H1 (cell line): ENCODE measurements around the gene FAM234A. TPM values are rescaled to one million over a fixed set of nuclear protein-coding genes. Genes with fewer than 3 reads are reported as not detected.

Source experiments
- CTCF ChIA-PET: fragments of 300-600 bp; sonication (Branson Sonifier 250); formaldehyde crosslinking; loops from one replicate; lab custom pipeline; 2021; ENCODE audit not compliant: partially characterized antibody; lab: Charles Lee
- POLR2A ChIA-PET: fragments of 300-600 bp; sonication (Branson Sonifier 250); formaldehyde crosslinking; loops from one replicate; lab custom pipeline; 2021; ENCODE audit warnings: inconsistent platforms; ENCODE audit not compliant: partially characterized antibody; lab: Charles Lee
- DNase-seq, 2 experiments: peaks; one replicate each; pipeline versions ENCODE4 v3.0.0 to v3.0.0-alpha.2; 2010 to 2022; ENCODE audit warnings: low spot score in 2 of 2, low read depth in 1 of 2, mixed read lengths in 1 of 2
- FAIRE-seq: peaks from 2 replicates; lab custom pipeline; 2011; peaks lifted over from hg19 to GRCh38; lab: Jason Lieb, UNC
- H2AFZ ChIP-seq: 2 replicates; pipeline ENCODE4 v1.8.1; 2012; ENCODE audit warnings: low read length, inconsistent platforms
- H2AK5ac ChIP-seq: 2 replicates; pipeline ENCODE4 v1.6.1; 2013; ENCODE audit warnings: low read depth, low read length
- H2BK120ac ChIP-seq: replicated peaks from 2 replicates; pipeline ENCODE3; 2013; ENCODE audit warnings: low read depth, low read length, inconsistent platforms
- H2BK12ac ChIP-seq: 2 replicates; pipeline ENCODE4 v1.6.1; 2013; ENCODE audit warnings: low read depth, low read length
- H2BK15ac ChIP-seq: 2 replicates; pipeline ENCODE4 v1.6.1; 2013; ENCODE audit warnings: low read length
- H2BK20ac ChIP-seq: 2 replicates; pipeline ENCODE4 v1.6.1; 2013; ENCODE audit warnings: low read length
- H2BK5ac ChIP-seq: 2 replicates; pipeline ENCODE4 v1.6.1; 2013; ENCODE audit warnings: low read depth, low read length
- H3K14ac ChIP-seq: 2 replicates; pipeline ENCODE4 v1.6.1; 2013; ENCODE audit warnings: inconsistent platforms; ENCODE audit not compliant: insufficient read length
- H3K18ac ChIP-seq: 2 replicates; pipeline ENCODE4 v1.6.1; 2013; ENCODE audit warnings: low read length; ENCODE audit errors: extremely low read depth
- H3K23ac ChIP-seq: 2 replicates; pipeline ENCODE4 v1.6.1; 2013; ENCODE audit warnings: inconsistent platforms; ENCODE audit not compliant: insufficient read length
- H3K23me2 ChIP-seq: 2 replicates; pipeline ENCODE4 v1.6.1; 2013; ENCODE audit warnings: low read depth, low read length
- H3K27ac ChIP-seq: 2 replicates; pipeline ENCODE4 v1.6.1; 2011; ENCODE audit warnings: low read depth, low read length, inconsistent platforms
- H3K27me3 ChIP-seq, 4 experiments: replicated peaks in 1 of 4; 1 replicate in 1 of 4; 2 replicates in 3 of 4; pipeline versions ENCODE4 v1.6.1 to v1.8.1; 2011 to 2013; ENCODE audit warnings: low read length in 3 of 4, mild to moderate bottlenecking in 3 of 4, inconsistent platforms in 2 of 4, mixed read lengths in 2 of 4, moderate library complexity in 1 of 4; ENCODE audit not compliant: control insufficient read depth in 3 of 4, insufficient read depth in 3 of 4; ENCODE audit errors: extremely low read depth in 1 of 4
- H3K36me3 ChIP-seq, 4 experiments: 2 replicates each; pipeline versions ENCODE4 v1.6.1 to v1.8.1; 2011 to 2013; ENCODE audit warnings: mild to moderate bottlenecking in 4 of 4, low read length in 3 of 4, moderate library complexity in 2 of 4, control low read depth in 1 of 4, inconsistent platforms in 1 of 4; ENCODE audit not compliant: insufficient read depth in 4 of 4, control insufficient read depth in 2 of 4
- H3K4ac ChIP-seq: replicated peaks from 2 replicates; pipeline ENCODE3; 2013; ENCODE audit warnings: low read length, low read depth, mixed read lengths, inconsistent platforms; ENCODE audit not compliant: insufficient read length
- H3K4me1 ChIP-seq, 4 experiments: replicated peaks in 1 of 4; 1 replicate in 1 of 4; 2 replicates in 3 of 4; pipeline versions ENCODE4 v1.6.1 to v1.8.1; 2011 to 2013; ENCODE audit warnings: low read length in 3 of 4, inconsistent platforms in 2 of 4, mixed read lengths in 1 of 4; ENCODE audit not compliant: insufficient read depth in 4 of 4, control insufficient read depth in 3 of 4
- H3K4me2 ChIP-seq, 2 experiments: 2 replicates each; pipeline versions ENCODE4 v1.6.1 to v1.8.1; 2011 to 2013; ENCODE audit warnings: low read depth in 2 of 2, low read length in 2 of 2, control low read depth in 1 of 2, inconsistent platforms in 1 of 2, mild to moderate bottlenecking in 1 of 2; ENCODE audit not compliant: insufficient read depth in 1 of 2
- H3K4me3 ChIP-seq, 4 experiments: fragments of 200-600, 300-600 bp in 1 of 4; sonication (generic), shearing (Covaris generic), sonication (Bioruptor Twin) in 1 of 4; 2 replicates each; pipeline versions ENCODE4 v1.5.1 to v1.8.1; 2011 to 2016; ENCODE audit warnings: low read length in 4 of 4, low read depth in 3 of 4, control low read depth in 2 of 4, inconsistent platforms in 2 of 4, mild to moderate bottlenecking in 2 of 4, mixed read lengths in 1 of 4, moderate library complexity in 1 of 4; ENCODE audit not compliant: insufficient read depth in 2 of 4; ENCODE audit errors: extremely low read depth in 1 of 4
- H3K56ac ChIP-seq: replicated peaks from 2 replicates; pipeline ENCODE3; 2013; ENCODE audit warnings: low read depth, mild to moderate bottlenecking, mixed read lengths, low read length, inconsistent platforms; ENCODE audit not compliant: insufficient read length
- H3K79me1 ChIP-seq: 2 replicates; pipeline ENCODE4 v1.6.1; 2013; ENCODE audit warnings: low read depth, low read length, control low read depth
- H3K79me2 ChIP-seq, 2 experiments: 2 replicates each; pipeline versions ENCODE4 v1.6.1 to v1.8.1; 2012 to 2013; ENCODE audit warnings: low read length in 2 of 2, mild to moderate bottlenecking in 2 of 2, inconsistent platforms in 1 of 2; ENCODE audit not compliant: insufficient read depth in 2 of 2, control insufficient read depth in 1 of 2
- H3K9ac ChIP-seq, 4 experiments: replicated peaks in 1 of 4; 1 replicate in 1 of 4; 2 replicates in 3 of 4; pipeline versions ENCODE4 v1.6.1 to v1.8.1; 2011 to 2013; ENCODE audit warnings: low read depth in 3 of 4, low read length in 3 of 4, control low read depth in 2 of 4, mild to moderate bottlenecking in 2 of 4, moderate library complexity in 2 of 4, inconsistent platforms in 1 of 4; ENCODE audit errors: extremely low read depth in 1 of 4
- H3K9me3 ChIP-seq, 2 experiments: 2 replicates each; pipeline versions ENCODE4 v1.6.1 to v1.8.1; 2012 to 2013; ENCODE audit warnings: mild to moderate bottlenecking in 2 of 2, moderate library complexity in 2 of 2, control low read depth in 1 of 2, inconsistent platforms in 1 of 2, low read depth in 1 of 2, low read length in 1 of 2, mixed read lengths in 1 of 2; ENCODE audit not compliant: insufficient read depth in 2 of 2
- H4K20me1 ChIP-seq, 2 experiments: replicated peaks in 1 of 2; 2 replicates each; pipeline versions ENCODE3 to v1.8.1; 2011 to 2013; ENCODE audit warnings: inconsistent platforms in 2 of 2, low read length in 2 of 2, mild to moderate bottlenecking in 1 of 2; ENCODE audit not compliant: insufficient read depth in 2 of 2, control insufficient read depth in 1 of 2
- H4K5ac ChIP-seq: 2 replicates; pipeline ENCODE4 v1.6.1; 2013; ENCODE audit warnings: low read length, low read depth, mixed read lengths, inconsistent platforms; ENCODE audit not compliant: insufficient read length
- H4K8ac ChIP-seq: 2 replicates; pipeline ENCODE4 v1.8.0; 2013; ENCODE audit warnings: mild to moderate bottlenecking, moderate library complexity, low read length, inconsistent platforms; ENCODE audit not compliant: insufficient read depth; ENCODE audit errors: extremely low read depth
- H4K91ac ChIP-seq: replicated peaks from 2 replicates; pipeline ENCODE3; 2013; ENCODE audit warnings: low read length, mixed read lengths, inconsistent platforms; ENCODE audit not compliant: insufficient read length
- KDM1A ChIP-seq: fragments of 200-600, 300-600 bp; sonication (generic); IDR thresholded peaks from 2 replicates; pipeline ENCODE4 v1.7.1; 2016; ENCODE audit warnings: mild to moderate bottlenecking, low read length, borderline replicate concordance
- POLR2A ChIP-seq, 2 experiments: IDR thresholded peaks; 1 replicate in 1 of 2; 2 replicates in 1 of 2; pipeline ENCODE4 v1.6.1; 2011; ENCODE audit warnings: low read depth in 2 of 2, low read length in 2 of 2, mild to moderate bottlenecking in 2 of 2; ENCODE audit errors: control extremely low read depth in 1 of 2
- SIN3A ChIP-seq, 2 experiments: IDR thresholded peaks in 1 of 2; conservative IDR thresholded peaks in 1 of 2; 2 replicates each; pipeline ENCODE4 v1.6.1; 2011 to 2012; ENCODE audit warnings: low read length in 2 of 2, improper control_type of control experiment in 1 of 2, low read depth in 1 of 2, mild to moderate bottlenecking in 1 of 2
- WGBS, 2 experiments: shearing (Covaris generic) in 1 of 2; methylation state at CpG; one replicate each; pipeline versions ENCODE4 v1.1.6 to v1.1.7; 2013 to 2015; ENCODE audit warnings: low lambda C conversion rate in 2 of 2, mixed read lengths in 2 of 2, inconsistent platforms in 1 of 2, low coverage in 1 of 2, missing lambda C conversion rate in 1 of 2; ENCODE audit not compliant: insufficient replicate concordance in 2 of 2, insufficient coverage in 1 of 2, insufficient read length in 1 of 2; ENCODE audit errors: extremely low coverage in 1 of 2, missing lambda C conversion rate in 1 of 2; 5-methylcytosine and 5-hydroxymethylcytosine counted together
- polyA plus RNA-seq, 7 experiments: library from polyadenylated mRNA; depleted of rRNA in 3 of 7; stranded (reverse) in 5 of 7; unstranded in 2 of 7; fragments of >200 nt in 5 of 7; fragments of 200-250 nt in 2 of 7; gene quantifications; 1 replicate in 5 of 7; 2 replicates in 1 of 7; 4 replicates in 1 of 7; pipeline versions ENCODE4 v1.2.1 to v1.2.3, GENCODE V29; 2011 to 2013; ENCODE audit warnings: missing spikeins in 2 of 7, mixed read lengths in 2 of 7
- total RNA-seq: library from RNA; stranded (reverse); fragmentation: NEBNext Ultra II Directional; extraction: Animal tissue kit (Norgen Biotek cat#: 25700); gene quantifications from 2 replicates; pipeline ENCODE4 v1.2.1, GENCODE V29; 2021

FAM234A gene
- total and polyA plus RNA-seq, 2 of the 8 experiments (the other 6 are each of a cell fraction or from before 2014, with no cell fraction given): 80.6 to 104 TPM

GRCh38 chr16:266258-267164 is 31.9 kb downstream of the FAM234A start:
- no peaks in the 10 kb centered on the region; a peak in 1 of 7 replicates for H3K4me1 ChIP-seq
- no peak overlapping the region for H2BK12ac ChIP-seq
- H2BK120ac ChIP-seq: no peak overlapping the region
- no peak overlapping the region for H3K9ac ChIP-seq
- TF ChIP-seq POLR2A (IDR thresholded peaks at IDR 0.05; ENCODE audit: control extremely low read depth in 1 of 2, low read depth in 2 of 2, low read length in 2 of 2) (0 out of 3 replicates have a peak, but pooled peaks of 1 of the 2 experiments have one; percentile 31), SIN3A (conservative IDR thresholded peaks at IDR 0.05 in 1 of 2, IDR thresholded peaks at IDR 0.05 in 1 of 2; ENCODE audit: low read depth in 1 of 2, low read length in 2 of 2) (no peak), KDM1A (no peak)
- FAIRE-seq (no peak), DNase-seq (no peak)
- no peaks in the 10 kb centered on the region for H3K79me2 ChIP-seq
- H3K56ac ChIP-seq: no peak overlapping the region
- ChIA-PET POLR2A (interaction anchor here (1.0 to 1.5 kb wide), 2 partner anchors 10 to 41 kb away, joined by 3 to 6 read pairs; partner anchors contain the start of gene RGS11), CTCF (interaction anchor here (0.6 to 1.1 kb wide), 2 partner anchors 15 to 69 kb away, joined by 3 read pairs; no protein-coding TSS in a partner anchor)
- no peaks in the 10 kb centered on the region for H3K9me3 ChIP-seq
- no peak overlapping the region for H3K4ac ChIP-seq
- H3K23me2 ChIP-seq: peaks cover 4% of the 10 kb centered on the region; the same call in 1 of the 2 replicates
- H2BK5ac ChIP-seq: no peak overlapping the region
- H4K91ac ChIP-seq: no peak overlapping the region
- no peak overlapping the region for H3K4me2 ChIP-seq
- no peak overlapping the region for H3K18ac ChIP-seq
- no peak overlapping the region for H2AFZ ChIP-seq
- H3K27me3 ChIP-seq: no peaks in the 10 kb centered on the region
- no peak overlapping the region for H2BK15ac ChIP-seq
- H4K8ac ChIP-seq: peak overlapping the region; percentile 77; the same call in 1 of the 2 replicates
- H3K23ac ChIP-seq: no peak overlapping the region
- H2AK5ac ChIP-seq: no peak overlapping the region
- no peaks in the 10 kb centered on the region for H3K79me1 ChIP-seq
- H2BK20ac ChIP-seq: no peak overlapping the region
- no peak overlapping the region for H4K5ac ChIP-seq
- H3K4me3 ChIP-seq: no peak overlapping the region
- 87% methylated on average over 25 of the region's 25 CpGs; no CpG with 5 or more reads in 1 of the 2 experiments for WGBS, 2 experiments
- H3K27ac ChIP-seq: no peak overlapping the region
- H3K36me3 ChIP-seq: peaks cover 0 to 7% (median 2%) of the 10 kb centered on the region in 4 experiments; a peak in 2 of 8 replicates
- H3K14ac ChIP-seq: no peak overlapping the region
- peaks cover 0 to 13% of the 10 kb centered on the region in 2 experiments for H4K20me1 ChIP-seq
